ENCODE results near the gene NPHP4. TPM values are rescaled to one million over a fixed set of nuclear protein-coding genes. Genes with fewer than 3 reads are reported as not detected.
A peak's percentile ranks its signal among the peaks of the same experiment; 100 is the strongest.

NPHP4 gene
- total RNA-seq, 4 donors from 2014 or later = 1.1 to 10.4 (median 1.8) TPM

GRCh38 chr1:6030132-6030531, 37.9 kb upstream of the NPHP4 start:
- Histone ChIP-seq H3K27me3 (no peaks in the 10 kb centered on the region), H3K36me3 (no peaks in the 10 kb centered on the region), H3K4me3 (no peak overlapping the region), H3K4me1 (no peaks in the 10 kb centered on the region), H3K27ac (no peak overlapping the region), H3K9me3 (no peaks in the 10 kb centered on the region)
- intact Hi-C loops (cut with DNase I; ENCODE audit: low total_unique reads) = loop anchor here (2.0 kb wide), 1 partner anchor 29 kb away; no protein-coding TSS in a partner anchor
- no peak for TF ChIP-seq POLR2A (IDR thresholded peaks at IDR 0.05)
- no peak for TF ChIP-seq CTCF (IDR thresholded peaks at IDR 0.05 in 4 of 5, conservative IDR thresholded peaks at IDR 0.05 in 1 of 5)
- ATAC-seq (peak; percentile 60 to 75), DNase-seq (peak; percentile 34 to 81)
- in situ Hi-C loops (cut with MboI; ENCODE audit: low sequenced_read_pairs in 4 of 4) = no loop called here

- Histone ChIP-seq H3K36me3 (no peaks in the 10 kb centered on the region), H3K27me3 (no peaks in the 10 kb centered on the region), H3K9me3 (no peaks in the 10 kb centered on the region), H3K4me1 (no peaks in the 10 kb centered on the region), H3K27ac (peak overlapping the region in 1 of 4 donors; percentile 31), H3K4me3 (no peak overlapping the region)
- ATAC-seq = no peak
- DNase-seq = no peak
- in situ Hi-C loops (cut with MboI; ENCODE audit: low sequenced_read_pairs in 4 of 4) (no loop called here), intact Hi-C loops (cut with DNase I; ENCODE audit: low total_unique reads) (no loop called here)
- TF ChIP-seq POLR2A (IDR thresholded peaks at IDR 0.05) = no peak
- no peak for TF ChIP-seq CTCF (IDR thresholded peaks at IDR 0.05 in 4 of 5, conservative IDR thresholded peaks at IDR 0.05 in 1 of 5)
Observed at GRCh38 chr1:6029351-6029750, 37.1 kb upstream of the NPHP4 start.

GRCh38 chr1:6028042-6028850, 36.0 kb upstream of the NPHP4 start:
- Histone ChIP-seq H3K36me3 (no peaks in the 10 kb centered on the region), H3K4me1 (no peaks in the 10 kb centered on the region), H3K4me3 (no peak overlapping the region), H3K27ac (peak overlapping the region in 1 of 4 donors; percentile 7), H3K9me3 (no peaks in the 10 kb centered on the region), H3K27me3 (no peaks in the 10 kb centered on the region)
- ATAC-seq (no peak), DNase-seq (no peak)
- no peak for TF ChIP-seq CTCF (IDR thresholded peaks at IDR 0.05 in 4 of 5, conservative IDR thresholded peaks at IDR 0.05 in 1 of 5)
- TF ChIP-seq POLR2A (IDR thresholded peaks at IDR 0.05) = peak in 1 of 2 donors; percentile 10
- intact Hi-C loops (cut with DNase I; ENCODE audit: low total_unique reads) = no loop called here
- in situ Hi-C loops (cut with MboI; ENCODE audit: low sequenced_read_pairs in 4 of 4) = no loop called here

GRCh38 chr1:6027591-6027990, 35.4 kb upstream of the NPHP4 start:
- in situ Hi-C loops (cut with MboI; ENCODE audit: low sequenced_read_pairs in 4 of 4) (no loop called here), intact Hi-C loops (cut with DNase I; ENCODE audit: low total_unique reads) (no loop called here)
- H3K4me3 ChIP-seq = peak overlapping the region in 1 of 4 donors; percentile 27
- no peaks in the 10 kb centered on the region for H3K27me3 ChIP-seq
- no peak overlapping the region for H3K27ac ChIP-seq
- H3K36me3 ChIP-seq = no peaks in the 10 kb centered on the region
- no peak for ATAC-seq
- no peak for TF ChIP-seq CTCF (IDR thresholded peaks at IDR 0.05 in 4 of 5, conservative IDR thresholded peaks at IDR 0.05 in 1 of 5)
- no peak for DNase-seq
- no peaks in the 10 kb centered on the region for H3K9me3 ChIP-seq
- H3K4me1 ChIP-seq = no peaks in the 10 kb centered on the region
